Ishikawa (cell line): Measurements from ENCODE around the gene STPG2.

Experiments used
- CEBPB ChIP-seq: IDR thresholded peaks from 2 replicates; pipeline ENCODE4 v1.6.1; 2012
- CREB1 ChIP-seq: IDR thresholded peaks from 2 replicates; pipeline ENCODE4 v1.6.1; 2012; ENCODE audit warnings: low read depth
- EGR1 ChIP-seq: IDR thresholded peaks from 2 replicates; pipeline ENCODE4 v1.6.1; 2012
- EP300 ChIP-seq: IDR thresholded peaks from 2 replicates; pipeline ENCODE4 v1.6.1; 2012; ENCODE audit warnings: borderline replicate concordance
- FOXM1 ChIP-seq: IDR thresholded peaks from 2 replicates; pipeline ENCODE4 v1.6.1; 2012; ENCODE audit warnings: low read depth, borderline replicate concordance
- MAX ChIP-seq: IDR thresholded peaks from 2 replicates; pipeline ENCODE4 v1.6.1; 2012
- NFIC ChIP-seq: IDR thresholded peaks from 2 replicates; pipeline ENCODE4 v1.6.1; 2012
- RAD21 ChIP-seq: IDR thresholded peaks from 2 replicates; pipeline ENCODE4 v1.6.1; 2012; ENCODE audit warnings: low read depth
- TAF1 ChIP-seq: IDR thresholded peaks from 2 replicates; pipeline ENCODE4 v1.6.1; 2012; ENCODE audit warnings: low read depth, mild to moderate bottlenecking
- TCF12 ChIP-seq: IDR thresholded peaks from 2 replicates; pipeline ENCODE4 v1.6.1; 2012; ENCODE audit warnings: low read depth
- TEAD4 ChIP-seq: IDR thresholded peaks from 2 replicates; pipeline ENCODE4 v1.6.1; 2012
- USF1 ChIP-seq: IDR thresholded peaks from 2 replicates; pipeline ENCODE4 v1.6.1; 2012
- YY1 ChIP-seq: IDR thresholded peaks from 2 replicates; pipeline ENCODE4 v1.6.1; 2012; ENCODE audit warnings: low read depth
- ZBTB7A ChIP-seq: IDR thresholded peaks from 2 replicates; pipeline ENCODE4 v1.6.1; 2012; ENCODE audit warnings: low read depth
- TF ChIP-seq, protein P1 (sequence below): IDR thresholded peaks from 2 replicates; pipeline ENCODE4 v1.6.1; 2012; ENCODE audit warnings: low read depth, mild to moderate bottlenecking

The STPG2 gene

DNA sequence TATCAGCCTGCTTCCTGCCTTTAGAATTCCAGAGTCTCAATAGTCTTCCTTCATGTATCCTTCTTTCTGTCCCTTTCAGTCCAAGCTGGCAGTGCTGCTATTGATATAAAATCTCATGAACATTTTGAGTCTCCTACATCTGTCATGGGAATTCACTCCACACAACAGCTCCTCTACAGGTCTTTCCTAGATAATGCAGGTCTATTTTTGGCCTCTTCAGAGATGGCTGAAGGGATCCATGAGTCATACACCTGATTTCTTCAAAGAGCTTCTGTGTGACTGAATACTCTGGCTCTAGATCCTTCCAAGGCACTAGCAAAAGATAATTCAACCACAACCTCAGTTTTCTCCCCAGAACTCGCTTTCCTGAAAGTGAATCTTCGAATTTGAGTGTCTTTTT is 115.4 kb downstream of the STPG2 start:
- TF ChIP-seq, protein P1, sequence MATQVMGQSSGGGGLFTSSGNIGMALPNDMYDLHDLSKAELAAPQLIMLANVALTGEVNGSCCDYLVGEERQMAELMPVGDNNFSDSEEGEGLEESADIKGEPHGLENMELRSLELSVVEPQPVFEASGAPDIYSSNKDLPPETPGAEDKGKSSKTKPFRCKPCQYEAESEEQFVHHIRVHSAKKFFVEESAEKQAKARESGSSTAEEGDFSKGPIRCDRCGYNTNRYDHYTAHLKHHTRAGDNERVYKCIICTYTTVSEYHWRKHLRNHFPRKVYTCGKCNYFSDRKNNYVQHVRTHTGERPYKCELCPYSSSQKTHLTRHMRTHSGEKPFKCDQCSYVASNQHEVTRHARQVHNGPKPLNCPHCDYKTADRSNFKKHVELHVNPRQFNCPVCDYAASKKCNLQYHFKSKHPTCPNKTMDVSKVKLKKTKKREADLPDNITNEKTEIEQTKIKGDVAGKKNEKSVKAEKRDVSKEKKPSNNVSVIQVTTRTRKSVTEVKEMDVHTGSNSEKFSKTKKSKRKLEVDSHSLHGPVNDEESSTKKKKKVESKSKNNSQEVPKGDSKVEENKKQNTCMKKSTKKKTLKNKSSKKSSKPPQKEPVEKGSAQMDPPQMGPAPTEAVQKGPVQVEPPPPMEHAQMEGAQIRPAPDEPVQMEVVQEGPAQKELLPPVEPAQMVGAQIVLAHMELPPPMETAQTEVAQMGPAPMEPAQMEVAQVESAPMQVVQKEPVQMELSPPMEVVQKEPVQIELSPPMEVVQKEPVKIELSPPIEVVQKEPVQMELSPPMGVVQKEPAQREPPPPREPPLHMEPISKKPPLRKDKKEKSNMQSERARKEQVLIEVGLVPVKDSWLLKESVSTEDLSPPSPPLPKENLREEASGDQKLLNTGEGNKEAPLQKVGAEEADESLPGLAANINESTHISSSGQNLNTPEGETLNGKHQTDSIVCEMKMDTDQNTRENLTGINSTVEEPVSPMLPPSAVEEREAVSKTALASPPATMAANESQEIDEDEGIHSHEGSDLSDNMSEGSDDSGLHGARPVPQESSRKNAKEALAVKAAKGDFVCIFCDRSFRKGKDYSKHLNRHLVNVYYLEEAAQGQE, result no peak
- no peak for TF ChIP-seq EP300
- no peak for TF ChIP-seq USF1
- TF ChIP-seq CREB1, result no peak
- no peak for TF ChIP-seq RAD21
- no peak for TF ChIP-seq ZBTB7A
- TF ChIP-seq CEBPB, result no peak
- no peak for TF ChIP-seq YY1
- TF ChIP-seq MAX, result no peak
- no peak for TF ChIP-seq TAF1
- no peak for TF ChIP-seq FOXM1
- no peak for TF ChIP-seq NFIC
- no peak for TF ChIP-seq EGR1
- no peak for TF ChIP-seq TEAD4
- TF ChIP-seq TCF12, result no peak

DNA sequence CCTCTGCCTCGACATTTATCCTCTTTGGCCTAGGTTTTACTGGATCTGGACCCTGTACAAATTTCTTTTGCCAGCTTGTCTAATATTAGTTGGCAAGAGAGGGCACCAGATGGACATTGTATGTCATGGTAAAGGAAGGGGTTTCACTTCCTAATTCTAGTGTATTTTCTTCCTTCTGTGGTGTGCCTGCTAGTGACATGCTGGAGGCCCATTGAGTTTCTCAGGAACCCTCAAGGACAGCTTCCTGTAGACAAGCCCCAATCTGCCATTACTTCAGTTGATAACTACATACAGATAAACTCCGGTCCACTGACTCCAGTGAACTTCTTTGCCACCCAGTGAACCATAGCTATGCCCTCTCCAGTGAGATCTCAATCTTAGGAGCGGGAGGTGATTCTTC is 116.9 kb downstream of the STPG2 start:
- no peak for TF ChIP-seq MAX
- TF ChIP-seq TAF1, result no peak
- TF ChIP-seq CREB1, result no peak
- TF ChIP-seq USF1, result no peak
- TF ChIP-seq RAD21, result no peak
- TF ChIP-seq CEBPB, result no peak
- TF ChIP-seq FOXM1, result no peak
- no peak for TF ChIP-seq EP300
- TF ChIP-seq, protein P1, result no peak
- no peak for TF ChIP-seq EGR1
- TF ChIP-seq TCF12, result no peak
- TF ChIP-seq TEAD4, result no peak
- TF ChIP-seq ZBTB7A, result no peak
- TF ChIP-seq YY1, result no peak
- no peak for TF ChIP-seq NFIC

DNA sequence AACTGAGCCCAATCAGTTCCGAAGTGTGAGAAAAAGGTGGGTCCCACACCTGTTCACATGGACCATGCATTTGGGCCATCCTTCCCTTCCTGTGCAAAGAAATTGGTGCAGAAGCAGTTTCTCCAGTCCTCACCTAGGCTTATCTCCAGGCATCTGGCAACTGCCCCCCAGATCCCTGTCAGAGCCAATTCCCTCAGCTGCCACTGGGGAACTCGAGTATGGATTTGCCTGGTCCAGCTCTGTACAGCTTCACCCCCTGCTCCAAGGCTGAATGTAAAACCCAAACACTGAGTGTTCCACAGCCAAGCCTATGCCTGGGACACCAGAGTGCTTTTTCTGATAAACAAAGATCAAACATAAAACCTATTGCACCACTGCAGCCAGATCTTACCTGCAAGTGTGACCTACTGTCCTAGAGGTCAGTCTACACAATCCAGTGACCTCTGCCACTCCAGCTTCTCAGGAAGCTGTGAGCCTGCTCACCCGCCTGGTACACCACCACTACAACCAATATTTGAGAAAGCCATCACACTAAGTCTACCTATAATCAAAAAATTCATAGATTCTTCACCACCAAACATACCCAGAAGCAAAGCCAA is 136.4 kb downstream of the STPG2 start:
- TF ChIP-seq RAD21, result no peak
- no peak for TF ChIP-seq EGR1
- TF ChIP-seq MAX, result no peak
- TF ChIP-seq ZBTB7A, result no peak

DNA sequence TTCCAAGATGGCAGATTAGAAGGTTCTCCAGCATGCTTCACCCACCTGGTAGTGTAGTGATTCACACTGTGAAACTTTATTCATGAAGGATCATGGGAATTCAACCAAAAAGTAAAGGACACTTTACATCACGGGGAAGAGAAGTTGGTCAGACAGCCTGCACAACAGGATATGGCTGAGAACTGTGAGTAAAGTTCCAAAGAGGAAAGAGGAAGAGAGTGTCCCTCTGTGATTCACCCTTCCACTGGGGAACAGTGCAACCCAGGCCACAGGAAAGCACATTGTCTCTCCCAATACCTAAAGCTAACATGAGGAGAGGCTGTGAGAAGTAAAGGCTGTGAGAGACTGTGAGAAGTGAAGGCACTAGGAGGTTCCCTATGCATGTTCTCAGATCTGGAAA is 137.2 kb downstream of the STPG2 start:
- TF ChIP-seq TEAD4, result no peak
- TF ChIP-seq EGR1, result no peak
- TF ChIP-seq TAF1, result no peak
- no peak for TF ChIP-seq CREB1
- TF ChIP-seq EP300, result no peak
- no peak for TF ChIP-seq NFIC
- TF ChIP-seq, protein P1, result no peak
- no peak for TF ChIP-seq FOXM1
- no peak for TF ChIP-seq MAX
- TF ChIP-seq ZBTB7A, result no peak
- TF ChIP-seq CEBPB, result no peak
- TF ChIP-seq RAD21, result no peak
